H1 (cell line): ENCODE results near the gene ZNHIT3. TPM values are rescaled to one million over a fixed set of nuclear protein-coding genes. Genes with fewer than 3 reads are reported as not detected.

Experiments used
- CTCF ChIA-PET: fragments of 300-600 bp; sonication (Branson Sonifier 250); formaldehyde crosslinking; loops from one replicate; lab custom pipeline; 2021; ENCODE audit not compliant: partially characterized antibody; lab: Charles Lee
- POLR2A ChIA-PET: fragments of 300-600 bp; sonication (Branson Sonifier 250); formaldehyde crosslinking; loops from one replicate; lab custom pipeline; 2021; ENCODE audit warnings: inconsistent platforms; ENCODE audit not compliant: partially characterized antibody; lab: Charles Lee
- DNase-seq, 2 experiments: peaks; one replicate each; pipeline versions ENCODE4 v3.0.0 to v3.0.0-alpha.2; 2010 to 2022; ENCODE audit warnings: low spot score in 2 of 2, low read depth in 1 of 2, mixed read lengths in 1 of 2
- FAIRE-seq: peaks from 2 replicates; lab custom pipeline; 2011; peaks lifted over from hg19 to GRCh38; lab: Jason Lieb, UNC
- H2AFZ ChIP-seq: 2 replicates; pipeline ENCODE4 v1.8.1; 2012; ENCODE audit warnings: low read length, inconsistent platforms
- H2AK5ac ChIP-seq: 2 replicates; pipeline ENCODE4 v1.6.1; 2013; ENCODE audit warnings: low read depth, low read length
- H2BK120ac ChIP-seq: replicated peaks from 2 replicates; pipeline ENCODE3; 2013; ENCODE audit warnings: low read depth, low read length, inconsistent platforms
- H2BK12ac ChIP-seq: 2 replicates; pipeline ENCODE4 v1.6.1; 2013; ENCODE audit warnings: low read depth, low read length
- H2BK15ac ChIP-seq: 2 replicates; pipeline ENCODE4 v1.6.1; 2013; ENCODE audit warnings: low read length
- H2BK20ac ChIP-seq: 2 replicates; pipeline ENCODE4 v1.6.1; 2013; ENCODE audit warnings: low read length
- H2BK5ac ChIP-seq: 2 replicates; pipeline ENCODE4 v1.6.1; 2013; ENCODE audit warnings: low read depth, low read length
- H3K14ac ChIP-seq: 2 replicates; pipeline ENCODE4 v1.6.1; 2013; ENCODE audit warnings: inconsistent platforms; ENCODE audit not compliant: insufficient read length
- H3K18ac ChIP-seq: 2 replicates; pipeline ENCODE4 v1.6.1; 2013; ENCODE audit warnings: low read length; ENCODE audit errors: extremely low read depth
- H3K23ac ChIP-seq: 2 replicates; pipeline ENCODE4 v1.6.1; 2013; ENCODE audit warnings: inconsistent platforms; ENCODE audit not compliant: insufficient read length
- H3K23me2 ChIP-seq: 2 replicates; pipeline ENCODE4 v1.6.1; 2013; ENCODE audit warnings: low read depth, low read length
- H3K27ac ChIP-seq: 2 replicates; pipeline ENCODE4 v1.6.1; 2011; ENCODE audit warnings: low read depth, low read length, inconsistent platforms
- H3K27me3 ChIP-seq, 4 experiments: replicated peaks in 1 of 4; 1 replicate in 1 of 4; 2 replicates in 3 of 4; pipeline versions ENCODE4 v1.6.1 to v1.8.1; 2011 to 2013; ENCODE audit warnings: low read length in 3 of 4, mild to moderate bottlenecking in 3 of 4, inconsistent platforms in 2 of 4, mixed read lengths in 2 of 4, moderate library complexity in 1 of 4; ENCODE audit not compliant: control insufficient read depth in 3 of 4, insufficient read depth in 3 of 4; ENCODE audit errors: extremely low read depth in 1 of 4
- H3K36me3 ChIP-seq, 4 experiments: 2 replicates each; pipeline versions ENCODE4 v1.6.1 to v1.8.1; 2011 to 2013; ENCODE audit warnings: mild to moderate bottlenecking in 4 of 4, low read length in 3 of 4, moderate library complexity in 2 of 4, control low read depth in 1 of 4, inconsistent platforms in 1 of 4; ENCODE audit not compliant: insufficient read depth in 4 of 4, control insufficient read depth in 2 of 4
- H3K4ac ChIP-seq: replicated peaks from 2 replicates; pipeline ENCODE3; 2013; ENCODE audit warnings: low read length, low read depth, mixed read lengths, inconsistent platforms; ENCODE audit not compliant: insufficient read length
- H3K4me1 ChIP-seq, 4 experiments: replicated peaks in 1 of 4; 1 replicate in 1 of 4; 2 replicates in 3 of 4; pipeline versions ENCODE4 v1.6.1 to v1.8.1; 2011 to 2013; ENCODE audit warnings: low read length in 3 of 4, inconsistent platforms in 2 of 4, mixed read lengths in 1 of 4; ENCODE audit not compliant: insufficient read depth in 4 of 4, control insufficient read depth in 3 of 4
- H3K4me2 ChIP-seq, 2 experiments: 2 replicates each; pipeline versions ENCODE4 v1.6.1 to v1.8.1; 2011 to 2013; ENCODE audit warnings: low read depth in 2 of 2, low read length in 2 of 2, control low read depth in 1 of 2, inconsistent platforms in 1 of 2, mild to moderate bottlenecking in 1 of 2; ENCODE audit not compliant: insufficient read depth in 1 of 2
- H3K4me3 ChIP-seq, 4 experiments: fragments of 200-600, 300-600 bp in 1 of 4; sonication (generic), shearing (Covaris generic), sonication (Bioruptor Twin) in 1 of 4; 2 replicates each; pipeline versions ENCODE4 v1.5.1 to v1.8.1; 2011 to 2016; ENCODE audit warnings: low read length in 4 of 4, low read depth in 3 of 4, control low read depth in 2 of 4, inconsistent platforms in 2 of 4, mild to moderate bottlenecking in 2 of 4, mixed read lengths in 1 of 4, moderate library complexity in 1 of 4; ENCODE audit not compliant: insufficient read depth in 2 of 4; ENCODE audit errors: extremely low read depth in 1 of 4
- H3K56ac ChIP-seq: replicated peaks from 2 replicates; pipeline ENCODE3; 2013; ENCODE audit warnings: low read depth, mild to moderate bottlenecking, mixed read lengths, low read length, inconsistent platforms; ENCODE audit not compliant: insufficient read length
- H3K79me1 ChIP-seq: 2 replicates; pipeline ENCODE4 v1.6.1; 2013; ENCODE audit warnings: low read depth, low read length, control low read depth
- H3K79me2 ChIP-seq, 2 experiments: 2 replicates each; pipeline versions ENCODE4 v1.6.1 to v1.8.1; 2012 to 2013; ENCODE audit warnings: low read length in 2 of 2, mild to moderate bottlenecking in 2 of 2, inconsistent platforms in 1 of 2; ENCODE audit not compliant: insufficient read depth in 2 of 2, control insufficient read depth in 1 of 2
- H3K9ac ChIP-seq, 4 experiments: replicated peaks in 1 of 4; 1 replicate in 1 of 4; 2 replicates in 3 of 4; pipeline versions ENCODE4 v1.6.1 to v1.8.1; 2011 to 2013; ENCODE audit warnings: low read depth in 3 of 4, low read length in 3 of 4, control low read depth in 2 of 4, mild to moderate bottlenecking in 2 of 4, moderate library complexity in 2 of 4, inconsistent platforms in 1 of 4; ENCODE audit errors: extremely low read depth in 1 of 4
- H3K9me3 ChIP-seq, 2 experiments: 2 replicates each; pipeline versions ENCODE4 v1.6.1 to v1.8.1; 2012 to 2013; ENCODE audit warnings: mild to moderate bottlenecking in 2 of 2, moderate library complexity in 2 of 2, control low read depth in 1 of 2, inconsistent platforms in 1 of 2, low read depth in 1 of 2, low read length in 1 of 2, mixed read lengths in 1 of 2; ENCODE audit not compliant: insufficient read depth in 2 of 2
- H4K20me1 ChIP-seq, 2 experiments: replicated peaks in 1 of 2; 2 replicates each; pipeline versions ENCODE3 to v1.8.1; 2011 to 2013; ENCODE audit warnings: inconsistent platforms in 2 of 2, low read length in 2 of 2, mild to moderate bottlenecking in 1 of 2; ENCODE audit not compliant: insufficient read depth in 2 of 2, control insufficient read depth in 1 of 2
- H4K5ac ChIP-seq: 2 replicates; pipeline ENCODE4 v1.6.1; 2013; ENCODE audit warnings: low read length, low read depth, mixed read lengths, inconsistent platforms; ENCODE audit not compliant: insufficient read length
- H4K8ac ChIP-seq: 2 replicates; pipeline ENCODE4 v1.8.0; 2013; ENCODE audit warnings: mild to moderate bottlenecking, moderate library complexity, low read length, inconsistent platforms; ENCODE audit not compliant: insufficient read depth; ENCODE audit errors: extremely low read depth
- H4K91ac ChIP-seq: replicated peaks from 2 replicates; pipeline ENCODE3; 2013; ENCODE audit warnings: low read length, mixed read lengths, inconsistent platforms; ENCODE audit not compliant: insufficient read length
- CREB1 ChIP-seq: IDR thresholded peaks from 2 replicates; pipeline ENCODE4 v1.6.1; 2012; ENCODE audit warnings: inconsistent platforms
- E2F6 ChIP-seq: IDR thresholded peaks from 2 replicates; pipeline ENCODE4 v1.6.1; 2012; ENCODE audit warnings: inconsistent platforms
- HDAC2 ChIP-seq, 2 experiments: fragments of 300-600 bp in 1 of 2; sonication (generic) in 1 of 2; IDR thresholded peaks; 2 replicates each; pipeline ENCODE4 v1.6.1; 2011 to 2012; ENCODE audit warnings: low read depth in 2 of 2, low read length in 2 of 2, mild to moderate bottlenecking in 2 of 2, moderate library complexity in 2 of 2, borderline replicate concordance in 1 of 2, inconsistent platforms in 1 of 2
- KDM4A ChIP-seq: IDR thresholded peaks from one replicate; pipeline ENCODE4 v1.7.1; 2012; ENCODE audit warnings: low read depth, mild to moderate bottlenecking, moderate library complexity, low read length, inconsistent platforms; ENCODE audit not compliant: severe bottlenecking
- KDM5A ChIP-seq: fragments of 200-600 bp; IDR thresholded peaks from 2 replicates; pipeline ENCODE4 v1.7.1; 2012; ENCODE audit warnings: mild to moderate bottlenecking, low read length, inconsistent platforms, mixed read lengths
- POLR2AphosphoS5 ChIP-seq: IDR thresholded peaks from 2 replicates; pipeline ENCODE4 v1.6.1; 2011; ENCODE audit warnings: low read depth, low read length
- SIX5 ChIP-seq: IDR thresholded peaks from 2 replicates; pipeline ENCODE4 v1.6.1; 2011; ENCODE audit warnings: mild to moderate bottlenecking, low read depth, low read length
- ZNF274 ChIP-seq: IDR thresholded peaks from 2 replicates; pipeline ENCODE4 v1.7.0; 2012; ENCODE audit warnings: low read length, borderline replicate concordance; ENCODE audit errors: extremely low read depth
- WGBS, 2 experiments: shearing (Covaris generic) in 1 of 2; methylation state at CpG; one replicate each; pipeline versions ENCODE4 v1.1.6 to v1.1.7; 2013 to 2015; ENCODE audit warnings: low lambda C conversion rate in 2 of 2, mixed read lengths in 2 of 2, inconsistent platforms in 1 of 2, low coverage in 1 of 2, missing lambda C conversion rate in 1 of 2; ENCODE audit not compliant: insufficient replicate concordance in 2 of 2, insufficient coverage in 1 of 2, insufficient read length in 1 of 2; ENCODE audit errors: extremely low coverage in 1 of 2, missing lambda C conversion rate in 1 of 2; 5-methylcytosine and 5-hydroxymethylcytosine counted together
- polyA plus RNA-seq, 7 experiments: library from polyadenylated mRNA; depleted of rRNA in 3 of 7; stranded (reverse) in 5 of 7; unstranded in 2 of 7; fragments of >200 nt in 5 of 7; fragments of 200-250 nt in 2 of 7; gene quantifications; 1 replicate in 5 of 7; 2 replicates in 1 of 7; 4 replicates in 1 of 7; pipeline versions ENCODE4 v1.2.1 to v1.2.3, GENCODE V29; 2011 to 2013; ENCODE audit warnings: missing spikeins in 2 of 7, mixed read lengths in 2 of 7
- total RNA-seq: library from RNA; stranded (reverse); fragmentation: NEBNext Ultra II Directional; extraction: Animal tissue kit (Norgen Biotek cat#: 25700); gene quantifications from 2 replicates; pipeline ENCODE4 v1.2.1, GENCODE V29; 2021

Gene ZNHIT3
- total and polyA plus RNA-seq, 2 of the 8 experiments (the other 6 are each of a cell fraction or from before 2014, with no cell fraction given), result 59.1 to 147 TPM

- FAIRE-seq (no peak), DNase-seq (no peak)
- H2BK20ac ChIP-seq, result no peak overlapping the region
- H2AK5ac ChIP-seq, result no peak overlapping the region
- H3K4me3 ChIP-seq, result no peak overlapping the region
- no peak overlapping the region for H3K27ac ChIP-seq
- H3K23me2 ChIP-seq, result 0 out of 2 replicates have a peak, but pooled peaks cover 2% of the 10 kb centered on the region
- no peak overlapping the region for H3K4me2 ChIP-seq
- H3K9me3 ChIP-seq, result no peaks in the 10 kb centered on the region
- peaks cover 3% of the 10 kb centered on the region; the same call in 1 of the 2 replicates for H3K79me1 ChIP-seq
- peaks cover 45 to 77% (median 65%) of the 10 kb centered on the region in 4 experiments for H3K36me3 ChIP-seq
- TF ChIP-seq SIX5 (no peak), KDM4A (no peak), ZNF274 (no peak), HDAC2 (IDR thresholded peaks at IDR 0.05; ENCODE audit: borderline replicate concordance in 1 of 2, low read depth in 2 of 2, low read length in 2 of 2) (no peak), KDM5A (no peak), POLR2AphosphoS5 (peak; percentile 47; the same call in 1 of the 2 replicates), CREB1 (no peak), E2F6 (no peak)
- no peak overlapping the region for H3K14ac ChIP-seq
- H3K18ac ChIP-seq, result no peak overlapping the region
- no peak overlapping the region for H3K23ac ChIP-seq
- H4K20me1 ChIP-seq, result peaks cover 6 to 8% of the 10 kb centered on the region in 2 experiments
- no peak overlapping the region for H2BK12ac ChIP-seq
- no peak overlapping the region for H4K5ac ChIP-seq
- CTCF ChIA-PET, result interaction anchor here (0.6 kb wide), 1 partner anchor 38 kb away, joined by 3 read pairs; no protein-coding TSS in a partner anchor
- no peak overlapping the region for H3K4ac ChIP-seq
- peaks cover 0 to 3% of the 10 kb centered on the region in 2 experiments; a peak in 1 of 4 replicates for H3K79me2 ChIP-seq
- H4K91ac ChIP-seq, result no peak overlapping the region
- H3K9ac ChIP-seq, result no peak overlapping the region
- no peaks in the 10 kb centered on the region for H3K27me3 ChIP-seq
- H2BK5ac ChIP-seq, result no peak overlapping the region
- H2BK120ac ChIP-seq, result no peak overlapping the region
- no peak overlapping the region for H2AFZ ChIP-seq
- WGBS, 2 experiments, result 91% methylated on average over 6 of the region's 6 CpGs; no CpG with 5 or more reads in 1 of the 2 experiments
- POLR2A ChIA-PET, result interaction anchor here (0.7 to 7.7 kb wide), 4 partner anchors 9 to 20 kb away, joined by 3 to 89 read pairs (median 29); no protein-coding TSS in a partner anchor
- no peaks in the 10 kb centered on the region for H3K4me1 ChIP-seq
- H4K8ac ChIP-seq, result no peak overlapping the region
- no peak overlapping the region for H3K56ac ChIP-seq
- H2BK15ac ChIP-seq, result no peak overlapping the region
Observed at GRCh38 chr17:36525888-36526287, 39.4 kb downstream of the ZNHIT3 start.
